C4-2B (cell line): Measurements from ENCODE around the gene XRCC5.

Experiments used
- H3K27ac ChIP-seq: fragments of 450-650 bp; 2 replicates; pipeline ENCODE4 v1.5.1; 2017
- ZFX ChIP-seq: fragments of 450-650 bp; IDR thresholded peaks from 2 replicates; pipeline ENCODE4 v1.6.1; 2017
- TF ChIP-seq, protein P1 (sequence below): fragments of 450-650 bp; conservative IDR thresholded peaks from 2 replicates; pipeline ENCODE4 v1.5.1; 2017; ENCODE audit warnings: mild to moderate bottlenecking

The XRCC5 gene

DNA sequence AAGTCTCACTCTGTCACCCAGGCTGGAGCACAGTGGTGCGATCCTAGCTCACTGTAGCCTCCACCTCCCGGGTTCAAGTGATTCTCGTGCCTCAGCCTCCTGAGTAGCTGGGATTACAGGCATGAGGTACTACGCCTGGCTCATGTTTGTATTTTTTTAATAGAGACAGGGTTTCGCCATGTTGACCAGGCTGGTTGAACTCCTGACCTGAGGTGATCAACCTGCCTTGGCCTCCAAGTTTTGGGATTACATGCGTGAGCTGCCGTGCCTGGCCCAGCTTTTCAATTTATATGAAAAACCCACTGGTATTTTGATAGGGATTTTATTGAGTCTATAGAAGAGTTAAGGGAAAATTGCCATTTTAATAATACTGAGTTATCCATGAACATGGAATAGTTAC, 63.3 kb downstream of the XRCC5 start:
- no peak overlapping the region for H3K27ac ChIP-seq
- TF ChIP-seq, protein P1, sequence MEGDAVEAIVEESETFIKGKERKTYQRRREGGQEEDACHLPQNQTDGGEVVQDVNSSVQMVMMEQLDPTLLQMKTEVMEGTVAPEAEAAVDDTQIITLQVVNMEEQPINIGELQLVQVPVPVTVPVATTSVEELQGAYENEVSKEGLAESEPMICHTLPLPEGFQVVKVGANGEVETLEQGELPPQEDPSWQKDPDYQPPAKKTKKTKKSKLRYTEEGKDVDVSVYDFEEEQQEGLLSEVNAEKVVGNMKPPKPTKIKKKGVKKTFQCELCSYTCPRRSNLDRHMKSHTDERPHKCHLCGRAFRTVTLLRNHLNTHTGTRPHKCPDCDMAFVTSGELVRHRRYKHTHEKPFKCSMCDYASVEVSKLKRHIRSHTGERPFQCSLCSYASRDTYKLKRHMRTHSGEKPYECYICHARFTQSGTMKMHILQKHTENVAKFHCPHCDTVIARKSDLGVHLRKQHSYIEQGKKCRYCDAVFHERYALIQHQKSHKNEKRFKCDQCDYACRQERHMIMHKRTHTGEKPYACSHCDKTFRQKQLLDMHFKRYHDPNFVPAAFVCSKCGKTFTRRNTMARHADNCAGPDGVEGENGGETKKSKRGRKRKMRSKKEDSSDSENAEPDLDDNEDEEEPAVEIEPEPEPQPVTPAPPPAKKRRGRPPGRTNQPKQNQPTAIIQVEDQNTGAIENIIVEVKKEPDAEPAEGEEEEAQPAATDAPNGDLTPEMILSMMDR = no peak
- TF ChIP-seq ZFX = no peak

DNA sequence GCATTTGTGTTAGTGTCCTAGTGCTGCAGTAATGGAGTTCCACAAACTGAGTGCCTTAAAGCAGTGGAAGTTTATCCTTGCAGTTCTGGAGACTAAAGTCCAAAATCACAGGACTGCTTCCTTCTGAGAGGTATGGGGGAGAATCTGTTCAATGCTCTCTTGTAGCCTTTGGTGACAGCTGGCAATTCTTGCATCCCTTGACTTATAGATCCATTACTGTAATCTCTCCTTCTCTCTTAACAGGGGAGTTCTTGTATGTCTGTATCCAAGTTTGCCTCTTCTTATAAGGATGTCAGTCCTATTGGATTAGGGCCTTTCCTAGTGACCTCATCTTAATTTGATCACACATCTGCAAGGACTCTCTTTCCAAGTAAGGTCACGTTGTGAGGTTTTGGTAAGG, 69.9 kb downstream of the XRCC5 start:
- TF ChIP-seq, protein P1 = no peak
- no peak for TF ChIP-seq ZFX
- no peak overlapping the region for H3K27ac ChIP-seq

DNA sequence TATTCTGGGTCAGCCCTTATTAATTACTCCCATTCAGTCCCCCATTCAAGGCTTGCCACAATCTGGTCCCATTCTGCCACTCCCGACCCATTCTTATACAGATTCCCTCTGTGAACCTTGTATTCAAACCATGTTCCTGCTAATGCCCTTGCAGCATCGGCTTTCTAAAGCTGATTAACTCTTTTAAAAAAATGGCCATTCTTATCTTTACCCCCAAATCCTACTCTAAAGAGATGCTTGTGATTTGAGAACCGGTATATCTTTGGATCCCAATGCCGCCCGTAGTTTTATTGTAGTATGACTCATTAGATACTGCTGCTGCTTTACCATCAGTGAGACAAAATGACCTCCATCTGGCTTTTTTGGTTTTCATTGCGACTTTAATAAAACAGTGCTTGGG, 72.2 kb downstream of the XRCC5 start:
- no peak overlapping the region for H3K27ac ChIP-seq
- TF ChIP-seq, protein P1 = no peak

DNA sequence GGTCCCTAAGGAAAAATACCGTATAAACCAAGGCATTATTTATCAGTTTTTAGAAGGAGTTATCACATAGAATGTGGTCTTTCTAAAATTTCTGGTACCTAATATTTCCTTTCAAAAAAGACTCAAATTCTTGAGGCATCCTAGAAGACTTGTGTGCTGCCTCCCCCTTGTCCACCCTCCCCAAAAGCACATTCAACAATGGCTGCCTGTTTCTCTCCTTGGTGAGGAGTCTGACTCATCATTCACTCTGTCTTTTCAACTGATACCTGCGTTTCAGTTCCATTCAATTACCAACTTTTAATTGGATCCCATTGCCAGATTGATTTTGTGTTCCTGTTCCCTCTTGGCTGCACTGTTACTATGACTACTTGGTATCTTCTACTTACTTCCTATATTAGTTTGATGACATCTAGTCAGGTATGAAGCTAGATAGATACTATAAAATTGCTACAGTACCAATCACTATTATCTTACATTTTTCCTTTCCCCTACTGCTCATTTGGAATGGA, 72.9 kb downstream of the XRCC5 start:
- no peak overlapping the region for H3K27ac ChIP-seq
- no peak for TF ChIP-seq ZFX
- TF ChIP-seq, protein P1 = no peak

DNA sequence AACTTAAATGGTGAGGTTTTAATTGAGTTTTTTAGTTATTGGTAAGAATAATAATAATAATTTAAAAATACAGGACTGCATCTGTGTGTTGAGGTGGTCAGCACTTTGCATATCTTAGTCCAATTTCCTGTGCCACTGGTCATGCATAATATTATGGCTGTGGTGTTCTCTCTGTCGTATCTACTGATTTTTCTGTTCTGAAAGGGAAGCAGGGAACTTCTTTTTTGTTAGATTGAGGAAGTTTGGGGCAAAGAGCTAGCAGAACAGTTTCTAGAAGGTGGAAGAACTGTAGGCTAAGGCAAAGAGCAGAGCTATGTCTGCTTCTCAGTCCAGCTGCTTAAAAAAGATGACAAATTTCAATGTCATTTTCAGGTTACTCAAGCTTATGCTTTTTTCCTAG, 74.3 kb downstream of the XRCC5 start:
- H3K27ac ChIP-seq = no peak overlapping the region

DNA sequence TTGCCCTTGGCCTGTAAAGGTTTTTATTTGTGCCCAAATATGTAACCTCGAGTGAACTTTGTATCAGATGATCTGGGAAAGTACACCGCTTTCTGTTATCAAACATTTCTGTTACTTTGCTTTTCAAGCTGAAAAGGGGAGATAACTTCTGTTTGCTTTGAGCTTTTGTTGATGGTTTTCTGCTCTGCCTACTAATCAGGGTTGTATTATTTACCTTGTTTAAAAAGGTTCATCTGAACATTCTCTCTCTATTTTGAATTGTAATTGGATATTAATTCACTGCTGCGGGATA, 79.4 kb downstream of the XRCC5 start:
- TF ChIP-seq ZFX = no peak
- TF ChIP-seq, protein P1 = no peak

More for the DNA sequence above, 74.3 kb downstream of the XRCC5 start:
- no peak for TF ChIP-seq ZFX
- TF ChIP-seq, protein P1 = no peak

DNA sequence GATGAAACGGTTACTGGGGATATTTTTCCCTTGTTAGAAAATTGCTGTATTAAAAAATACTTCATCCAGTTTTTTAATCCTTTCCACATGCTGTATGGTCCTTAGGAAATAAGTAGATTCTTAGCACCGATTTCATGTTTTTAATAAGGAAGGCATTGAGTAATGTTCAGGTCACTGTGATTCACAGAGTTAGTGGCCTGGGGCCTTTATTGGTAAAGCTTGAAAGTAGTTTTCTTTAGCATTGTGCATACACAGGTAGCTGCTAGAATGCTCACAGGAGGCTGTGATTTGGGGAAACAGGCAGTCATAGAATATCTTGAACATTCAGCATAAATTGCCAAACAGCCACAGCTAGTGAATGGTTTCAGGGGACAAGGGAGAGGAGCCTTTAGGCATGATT, 79.8 kb downstream of the XRCC5 start:
- TF ChIP-seq, protein P1 = no peak
- no peak for TF ChIP-seq ZFX
- no peak overlapping the region for H3K27ac ChIP-seq

More for the DNA sequence above, 79.4 kb downstream of the XRCC5 start:
- no peak overlapping the region for H3K27ac ChIP-seq
